Keratinocyte (primary cell): ENCODE results near the gene CMIP. TPM values are rescaled to one million over a fixed set of nuclear protein-coding genes. Genes with fewer than 3 reads are reported as not detected.
A peak's percentile ranks its signal among the peaks of the same experiment; 100 is the strongest.

Source experiments
- DNase-seq: peaks from one replicate; pipeline ENCODE4 v3.0.0-alpha.2; 2011; ENCODE audit warnings: low read depth, missing footprints, low spot score
- FAIRE-seq: peaks from 2 replicates; lab custom pipeline; 2011; peaks lifted over from hg19 to GRCh38; lab: Jason Lieb, UNC
- H2AFZ ChIP-seq: 2 replicates; pipeline ENCODE4 v1.6.0; 2012; ENCODE audit warnings: low read length, control low read depth, inconsistent platforms; ENCODE audit not compliant: control insufficient read depth
- H3K27ac ChIP-seq: 2 replicates; pipeline ENCODE4 v1.5.1; 2011; ENCODE audit warnings: low read length; ENCODE audit not compliant: control insufficient read depth, insufficient read depth
- H3K27me3 ChIP-seq: 3 replicates; pipeline ENCODE4 v1.6.0; 2011; ENCODE audit warnings: low read length; ENCODE audit not compliant: control insufficient read depth, insufficient read depth; ENCODE audit errors: extremely low read depth
- H3K36me3 ChIP-seq, 2 experiments: 2 replicates in 1 of 2; 3 replicates in 1 of 2; pipeline ENCODE4 v1.5.1; 2011; ENCODE audit warnings: low read length in 2 of 2, mild to moderate bottlenecking in 1 of 2; ENCODE audit not compliant: control insufficient read depth in 2 of 2, insufficient read depth in 2 of 2; ENCODE audit errors: extremely low read depth in 1 of 2
- H3K4me1 ChIP-seq: 3 replicates; pipeline ENCODE4 v1.5.1; 2011; ENCODE audit warnings: low read length; ENCODE audit not compliant: control insufficient read depth, insufficient read depth; ENCODE audit errors: extremely low read depth
- H3K4me2 ChIP-seq: 3 replicates; pipeline ENCODE4 v1.6.0; 2011; ENCODE audit warnings: low read depth, low read length; ENCODE audit not compliant: control insufficient read depth, insufficient read depth; ENCODE audit errors: extremely low read depth
- H3K4me3 ChIP-seq, 3 experiments: fragments of 200-600 bp in 1 of 3; sonication (generic) in 1 of 3; 2 replicates in 2 of 3; 3 replicates in 1 of 3; pipeline ENCODE4 v1.5.1; 2011 to 2016; ENCODE audit warnings: low read length in 3 of 3, mild to moderate bottlenecking in 3 of 3, control low read depth in 2 of 3, inconsistent platforms in 1 of 3, low read depth in 1 of 3, mixed read lengths in 1 of 3, mixed run types in 1 of 3, moderate library complexity in 1 of 3; ENCODE audit not compliant: control insufficient read depth in 2 of 3, insufficient read depth in 2 of 3; ENCODE audit errors: extremely low read depth in 1 of 3
- H3K79me2 ChIP-seq: 2 replicates; pipeline ENCODE4 v1.6.0; 2012; ENCODE audit warnings: low read length; ENCODE audit not compliant: control insufficient read depth, insufficient read depth
- H3K9ac ChIP-seq: 3 replicates; pipeline ENCODE4 v1.6.0; 2011; ENCODE audit warnings: low read length; ENCODE audit not compliant: control insufficient read depth, insufficient read depth; ENCODE audit errors: extremely low read depth
- H3K9me1 ChIP-seq: 3 replicates; pipeline ENCODE4 v1.6.0; 2011; ENCODE audit warnings: low read length; ENCODE audit not compliant: control insufficient read depth, insufficient read depth; ENCODE audit errors: extremely low read depth
- H3K9me3 ChIP-seq: 2 replicates; pipeline ENCODE4 v1.5.1; 2012; ENCODE audit warnings: low read depth, low read length; ENCODE audit not compliant: control insufficient read depth
- H4K20me1 ChIP-seq: 3 replicates; pipeline ENCODE4 v1.6.0; 2011; ENCODE audit warnings: low read length; ENCODE audit not compliant: control insufficient read depth, insufficient read depth; ENCODE audit errors: extremely low read depth
- EZH2 ChIP-seq: IDR thresholded peaks from one replicate; pipeline ENCODE4 v1.6.1; 2012; ENCODE audit warnings: inconsistent platforms, mild to moderate bottlenecking, low read length, moderate library complexity
- dilution Hi-C: fragments of 300-500 bp; cut with MboI; formaldehyde crosslinking; loops from one replicate; pipeline ENCODE4 v1.7.0; 2020; ENCODE audit warnings: low sequenced_read_pairs; ENCODE audit not compliant: extremely low pct_ligation_motif_present
- polyA plus RNA-seq, 5 experiments: library from polyadenylated mRNA; depleted of rRNA in 3 of 5; stranded (reverse) in 3 of 5; stranded (forward) in 1 of 5; unstranded in 1 of 5; fragments of >200 nt; gene quantifications; 1 replicate in 1 of 5; 2 replicates in 3 of 5; 3 replicates in 1 of 5; pipeline versions ENCODE4 v1.2.1 to v1.2.3, GENCODE V29; 2011 to 2012; ENCODE audit warnings: missing spikeins in 2 of 5, low read depth in 1 of 5, low replicate concordance in 1 of 5
- TF ChIP-seq, protein P1 (sequence below), 3 experiments: IDR thresholded peaks in 1 of 3; conservative IDR thresholded peaks in 1 of 3; optimal IDR thresholded peaks in 1 of 3; 2 replicates in 2 of 3; 3 replicates in 1 of 3; pipeline versions ENCODE3 to v1.5.1; 2011; ENCODE audit warnings: low read length in 3 of 3, mild to moderate bottlenecking in 3 of 3, moderate library complexity in 2 of 3, control low read depth in 1 of 3, inconsistent platforms in 1 of 3; ENCODE audit not compliant: insufficient read depth in 2 of 3; ENCODE audit errors: extremely low read depth in 1 of 3

Gene CMIP
- polyA plus RNA-seq, 1 donor (not counting 4 experiments of a cell fraction or from before 2014, with no cell fraction given) = 5.0 TPM

DNA sequence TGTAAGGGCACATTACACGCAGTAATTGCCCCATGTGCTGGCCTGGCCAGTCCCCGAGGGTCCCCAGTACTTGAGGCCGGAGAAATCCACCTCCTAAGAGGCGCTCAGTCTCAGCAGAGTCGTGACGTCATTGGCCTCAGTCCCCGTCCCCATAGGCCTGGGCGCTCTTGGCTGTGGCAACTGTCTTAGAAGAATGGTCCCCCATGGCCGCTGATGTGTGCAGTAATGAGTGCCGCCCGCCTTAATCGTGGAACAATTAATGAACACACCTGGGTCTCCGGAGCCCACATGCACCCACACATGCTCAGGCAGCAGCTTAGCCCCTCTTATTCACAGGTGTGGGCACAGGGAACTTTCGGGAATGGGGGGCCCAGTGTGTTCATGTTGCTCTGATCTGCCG, 248.0 kb downstream of the CMIP start:
- Histone ChIP-seq H3K27me3 (no peaks in the 10 kb centered on the region), H3K36me3 (peaks cover 31 to 44% of the 10 kb centered on the region in 2 experiments), H3K9me1 (peaks cover 4% of the 10 kb centered on the region), H3K79me2 (peaks cover 7% of the 10 kb centered on the region), H2AFZ (no peak overlapping the region), H3K9ac (no peak overlapping the region), H4K20me1 (peaks cover 2% of the 10 kb centered on the region), H3K4me3 (no peak overlapping the region), H3K9me3 (no peaks in the 10 kb centered on the region), H3K27ac (no peak overlapping the region), H3K4me2 (no peak overlapping the region), H3K4me1 (peaks cover 34% of the 10 kb centered on the region)
- dilution Hi-C loops = no loop called here
- TF ChIP-seq, protein P1, sequence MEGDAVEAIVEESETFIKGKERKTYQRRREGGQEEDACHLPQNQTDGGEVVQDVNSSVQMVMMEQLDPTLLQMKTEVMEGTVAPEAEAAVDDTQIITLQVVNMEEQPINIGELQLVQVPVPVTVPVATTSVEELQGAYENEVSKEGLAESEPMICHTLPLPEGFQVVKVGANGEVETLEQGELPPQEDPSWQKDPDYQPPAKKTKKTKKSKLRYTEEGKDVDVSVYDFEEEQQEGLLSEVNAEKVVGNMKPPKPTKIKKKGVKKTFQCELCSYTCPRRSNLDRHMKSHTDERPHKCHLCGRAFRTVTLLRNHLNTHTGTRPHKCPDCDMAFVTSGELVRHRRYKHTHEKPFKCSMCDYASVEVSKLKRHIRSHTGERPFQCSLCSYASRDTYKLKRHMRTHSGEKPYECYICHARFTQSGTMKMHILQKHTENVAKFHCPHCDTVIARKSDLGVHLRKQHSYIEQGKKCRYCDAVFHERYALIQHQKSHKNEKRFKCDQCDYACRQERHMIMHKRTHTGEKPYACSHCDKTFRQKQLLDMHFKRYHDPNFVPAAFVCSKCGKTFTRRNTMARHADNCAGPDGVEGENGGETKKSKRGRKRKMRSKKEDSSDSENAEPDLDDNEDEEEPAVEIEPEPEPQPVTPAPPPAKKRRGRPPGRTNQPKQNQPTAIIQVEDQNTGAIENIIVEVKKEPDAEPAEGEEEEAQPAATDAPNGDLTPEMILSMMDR (optimal IDR thresholded peaks at IDR 0.05 in 1 of 3, IDR thresholded peaks at IDR 0.05 in 1 of 3, conservative IDR thresholded peaks at IDR 0.05 in 1 of 3; ENCODE audit: extremely low read depth in 1 of 3, insufficient read depth in 2 of 3, low read length in 3 of 3) = no peak
- TF ChIP-seq EZH2 = no peak
- FAIRE-seq (no peak), DNase-seq (no peak)

DNA sequence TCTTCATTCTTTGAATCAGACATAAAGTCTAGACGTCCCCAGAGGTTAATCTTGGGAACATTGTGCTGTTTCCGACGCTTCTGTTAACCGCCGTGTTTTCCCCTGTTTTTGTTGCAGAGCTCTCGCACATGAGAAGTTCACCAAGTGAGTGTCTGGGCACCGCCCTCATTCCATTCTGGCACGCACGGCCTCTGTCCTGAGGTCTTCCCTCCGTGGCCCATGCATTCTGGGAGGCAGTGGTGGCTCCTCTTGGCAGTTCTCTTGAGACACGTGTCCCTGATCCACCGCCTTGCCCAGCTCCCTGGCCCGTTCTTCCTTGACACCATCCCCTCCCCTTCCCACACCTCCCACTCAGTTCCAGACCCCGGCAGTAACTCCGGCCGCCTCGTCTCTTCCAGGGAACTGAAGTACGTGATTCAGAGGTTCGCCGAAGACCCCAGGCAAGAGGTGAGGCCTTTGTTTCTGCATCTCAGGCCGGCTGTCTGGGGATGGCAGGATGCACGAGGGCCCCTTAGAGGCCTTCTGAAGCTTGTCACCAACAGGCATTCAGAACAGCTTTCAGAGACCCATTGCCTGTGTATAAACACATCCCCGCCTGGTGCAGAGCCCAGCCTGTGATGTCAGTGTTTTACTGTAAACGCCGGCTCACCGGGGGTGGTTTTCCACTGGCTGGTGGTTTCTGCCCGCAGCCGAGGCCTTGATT, 248.6 kb downstream of the CMIP start:
- Histone ChIP-seq H3K4me3 (no peak overlapping the region), H3K27ac (peak overlapping the region; percentile 7), H2AFZ (no peak overlapping the region), H3K4me2 (no peak overlapping the region), H3K4me1 (peaks cover 34% of the 10 kb centered on the region), H3K79me2 (peaks cover under 1% of the 10 kb centered on the region), H4K20me1 (peaks cover 2% of the 10 kb centered on the region), H3K9me3 (no peaks in the 10 kb centered on the region), H3K9me1 (peaks cover 4% of the 10 kb centered on the region), H3K36me3 (peaks cover 26 to 40% of the 10 kb centered on the region in 2 experiments), H3K9ac (peak overlapping the region; percentile 30), H3K27me3 (no peaks in the 10 kb centered on the region)
- dilution Hi-C loops = no loop called here
- no peak for TF ChIP-seq EZH2
- TF ChIP-seq, protein P1 (optimal IDR thresholded peaks at IDR 0.05 in 1 of 3, IDR thresholded peaks at IDR 0.05 in 1 of 3, conservative IDR thresholded peaks at IDR 0.05 in 1 of 3; ENCODE audit: extremely low read depth in 1 of 3, insufficient read depth in 2 of 3, low read length in 3 of 3) = no peak
- DNase-seq (no peak), FAIRE-seq (no peak)
